NB4 (cell line): ENCODE data around the gene NFIA.

Source experiments
- MYC ChIP-seq: IDR thresholded peaks from 2 replicates; pipeline ENCODE4 v1.6.1; 2011; ENCODE audit warnings: low read depth, low read length
- POLR2A ChIP-seq: IDR thresholded peaks from 2 replicates; pipeline ENCODE4 v1.6.1; 2011; ENCODE audit warnings: mild to moderate bottlenecking; ENCODE audit not compliant: insufficient read length; ENCODE audit errors: extremely low read depth
- TF ChIP-seq, protein P1 (sequence below): IDR thresholded peaks from one replicate; pipeline ENCODE4 v1.5.1; 2012; ENCODE audit warnings: low read depth, low read length

DNA sequence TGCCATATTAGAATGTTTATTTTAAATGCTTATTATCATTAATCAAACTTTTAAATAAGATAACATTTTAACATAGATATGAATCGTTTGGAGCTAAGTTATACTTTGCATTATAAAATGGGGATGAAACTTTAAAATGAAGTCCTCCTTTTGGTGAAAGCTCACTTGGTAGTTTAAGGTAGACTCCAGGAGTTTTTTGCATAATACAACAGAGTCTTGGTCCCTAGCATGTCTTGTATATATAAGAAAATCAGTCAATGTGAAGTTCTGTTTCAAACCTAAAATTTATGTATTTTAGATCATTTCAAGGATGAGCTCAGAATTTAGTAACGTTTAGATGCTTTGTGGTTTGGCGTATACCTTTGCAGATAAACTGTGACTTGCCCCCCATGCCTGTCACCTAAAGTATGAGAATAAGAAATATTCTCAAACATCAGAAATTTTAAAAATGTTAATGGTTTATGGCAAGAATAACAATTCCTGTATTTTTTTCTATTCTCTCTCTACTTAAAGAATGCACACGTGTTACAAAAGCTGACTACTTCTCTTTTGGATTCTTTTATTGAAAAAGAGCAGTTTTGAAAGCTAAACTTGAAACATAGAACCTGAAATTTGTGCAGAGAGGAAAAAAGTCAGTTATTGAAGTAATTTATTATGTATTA lies 3.8 kb downstream of the NFIA start:
- TF ChIP-seq, protein P1, sequence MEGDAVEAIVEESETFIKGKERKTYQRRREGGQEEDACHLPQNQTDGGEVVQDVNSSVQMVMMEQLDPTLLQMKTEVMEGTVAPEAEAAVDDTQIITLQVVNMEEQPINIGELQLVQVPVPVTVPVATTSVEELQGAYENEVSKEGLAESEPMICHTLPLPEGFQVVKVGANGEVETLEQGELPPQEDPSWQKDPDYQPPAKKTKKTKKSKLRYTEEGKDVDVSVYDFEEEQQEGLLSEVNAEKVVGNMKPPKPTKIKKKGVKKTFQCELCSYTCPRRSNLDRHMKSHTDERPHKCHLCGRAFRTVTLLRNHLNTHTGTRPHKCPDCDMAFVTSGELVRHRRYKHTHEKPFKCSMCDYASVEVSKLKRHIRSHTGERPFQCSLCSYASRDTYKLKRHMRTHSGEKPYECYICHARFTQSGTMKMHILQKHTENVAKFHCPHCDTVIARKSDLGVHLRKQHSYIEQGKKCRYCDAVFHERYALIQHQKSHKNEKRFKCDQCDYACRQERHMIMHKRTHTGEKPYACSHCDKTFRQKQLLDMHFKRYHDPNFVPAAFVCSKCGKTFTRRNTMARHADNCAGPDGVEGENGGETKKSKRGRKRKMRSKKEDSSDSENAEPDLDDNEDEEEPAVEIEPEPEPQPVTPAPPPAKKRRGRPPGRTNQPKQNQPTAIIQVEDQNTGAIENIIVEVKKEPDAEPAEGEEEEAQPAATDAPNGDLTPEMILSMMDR = no peak
- no peak for TF ChIP-seq POLR2A
- no peak for TF ChIP-seq MYC
